PC-3 (cell line): ENCODE results near the gene BCAS1.

ENCODE experiments used
- EZH2phosphoT487 ChIP-seq: fragments of 300-600 bp; sonication (generic); IDR thresholded peaks from 2 replicates; pipeline ENCODE4 v1.6.1; 2018; ENCODE audit warnings: mild to moderate bottlenecking, antibody characterized with exemption, low read length, borderline replicate concordance
- TF ChIP-seq, protein P1 (sequence below): fragments of 300-600 bp; sonication (generic); conservative IDR thresholded peaks from 2 replicates; pipeline ENCODE4 v1.5.1; 2017; ENCODE audit warnings: antibody characterized with exemption, low read depth, mild to moderate bottlenecking, low read length

- TF ChIP-seq EZH2phosphoT487, result no peak
- TF ChIP-seq, protein P1, sequence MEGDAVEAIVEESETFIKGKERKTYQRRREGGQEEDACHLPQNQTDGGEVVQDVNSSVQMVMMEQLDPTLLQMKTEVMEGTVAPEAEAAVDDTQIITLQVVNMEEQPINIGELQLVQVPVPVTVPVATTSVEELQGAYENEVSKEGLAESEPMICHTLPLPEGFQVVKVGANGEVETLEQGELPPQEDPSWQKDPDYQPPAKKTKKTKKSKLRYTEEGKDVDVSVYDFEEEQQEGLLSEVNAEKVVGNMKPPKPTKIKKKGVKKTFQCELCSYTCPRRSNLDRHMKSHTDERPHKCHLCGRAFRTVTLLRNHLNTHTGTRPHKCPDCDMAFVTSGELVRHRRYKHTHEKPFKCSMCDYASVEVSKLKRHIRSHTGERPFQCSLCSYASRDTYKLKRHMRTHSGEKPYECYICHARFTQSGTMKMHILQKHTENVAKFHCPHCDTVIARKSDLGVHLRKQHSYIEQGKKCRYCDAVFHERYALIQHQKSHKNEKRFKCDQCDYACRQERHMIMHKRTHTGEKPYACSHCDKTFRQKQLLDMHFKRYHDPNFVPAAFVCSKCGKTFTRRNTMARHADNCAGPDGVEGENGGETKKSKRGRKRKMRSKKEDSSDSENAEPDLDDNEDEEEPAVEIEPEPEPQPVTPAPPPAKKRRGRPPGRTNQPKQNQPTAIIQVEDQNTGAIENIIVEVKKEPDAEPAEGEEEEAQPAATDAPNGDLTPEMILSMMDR, result no peak
These were observed 117.8 kb downstream of the BCAS1 start for GRCh38 chr20:53952528-53953096.
